Measurements from ENCODE around the gene KLHL17. TPM values are rescaled to one million over a fixed set of nuclear protein-coding genes. Genes with fewer than 3 reads are reported as not detected.

The KLHL17 gene
- polyA plus RNA-seq, 1 donor (not counting 4 experiments of a cell fraction or from before 2014, with no cell fraction given), result 6.5 TPM

GRCh38 chr1:997713-997992 lies 37.3 kb downstream of the KLHL17 start:
- dilution Hi-C loops (cut with MboI; ENCODE audit: extremely low pct_ligation_motif_present, low sequenced_read_pairs), result no loop called here
- DNase-seq (ENCODE audit: low read depth, low spot score) (no peak), FAIRE-seq (no peak)
- Histone ChIP-seq H4K20me1 (ENCODE audit: control insufficient read depth, extremely low read depth, insufficient read depth, low read length) (peaks cover 5% of the 10 kb centered on the region), H3K4me1 (ENCODE audit: control insufficient read depth, extremely low read depth, insufficient read depth, low read length) (peaks cover 8% of the 10 kb centered on the region), H3K27me3 (ENCODE audit: control insufficient read depth, extremely low read depth, insufficient read depth, low read length) (peaks cover 28% of the 10 kb centered on the region), H3K79me2 (ENCODE audit: control insufficient read depth, insufficient read depth, low read length) (no peaks in the 10 kb centered on the region), H3K4me2 (ENCODE audit: control insufficient read depth, extremely low read depth, insufficient read depth, low read depth, low read length) (no peak overlapping the region), H3K27ac (ENCODE audit: control insufficient read depth, insufficient read depth, low read length) (no peak overlapping the region), H3K4me3 (ENCODE audit: control insufficient read depth in 2 of 3, extremely low read depth in 1 of 3, insufficient read depth in 2 of 3, low read depth in 1 of 3, low read length in 3 of 3) (no peak overlapping the region), H3K9ac (ENCODE audit: control insufficient read depth, extremely low read depth, insufficient read depth, low read length) (no peak overlapping the region), H3K9me3 (ENCODE audit: control insufficient read depth, low read depth, low read length) (no peaks in the 10 kb centered on the region), H3K9me1 (ENCODE audit: control insufficient read depth, extremely low read depth, insufficient read depth, low read length) (no peaks in the 10 kb centered on the region), H3K36me3 (ENCODE audit: control insufficient read depth in 2 of 2, extremely low read depth in 1 of 2, insufficient read depth in 2 of 2, low read length in 2 of 2) (no peaks in the 10 kb centered on the region), H2AFZ (ENCODE audit: control insufficient read depth, low read length) (no peak overlapping the region)
- TF ChIP-seq, protein P1, sequence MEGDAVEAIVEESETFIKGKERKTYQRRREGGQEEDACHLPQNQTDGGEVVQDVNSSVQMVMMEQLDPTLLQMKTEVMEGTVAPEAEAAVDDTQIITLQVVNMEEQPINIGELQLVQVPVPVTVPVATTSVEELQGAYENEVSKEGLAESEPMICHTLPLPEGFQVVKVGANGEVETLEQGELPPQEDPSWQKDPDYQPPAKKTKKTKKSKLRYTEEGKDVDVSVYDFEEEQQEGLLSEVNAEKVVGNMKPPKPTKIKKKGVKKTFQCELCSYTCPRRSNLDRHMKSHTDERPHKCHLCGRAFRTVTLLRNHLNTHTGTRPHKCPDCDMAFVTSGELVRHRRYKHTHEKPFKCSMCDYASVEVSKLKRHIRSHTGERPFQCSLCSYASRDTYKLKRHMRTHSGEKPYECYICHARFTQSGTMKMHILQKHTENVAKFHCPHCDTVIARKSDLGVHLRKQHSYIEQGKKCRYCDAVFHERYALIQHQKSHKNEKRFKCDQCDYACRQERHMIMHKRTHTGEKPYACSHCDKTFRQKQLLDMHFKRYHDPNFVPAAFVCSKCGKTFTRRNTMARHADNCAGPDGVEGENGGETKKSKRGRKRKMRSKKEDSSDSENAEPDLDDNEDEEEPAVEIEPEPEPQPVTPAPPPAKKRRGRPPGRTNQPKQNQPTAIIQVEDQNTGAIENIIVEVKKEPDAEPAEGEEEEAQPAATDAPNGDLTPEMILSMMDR (optimal IDR thresholded peaks at IDR 0.05 in 1 of 3, IDR thresholded peaks at IDR 0.05 in 1 of 3, conservative IDR thresholded peaks at IDR 0.05 in 1 of 3; ENCODE audit: extremely low read depth in 1 of 3, insufficient read depth in 2 of 3, low read length in 3 of 3), result no peak
- TF ChIP-seq EZH2 (IDR thresholded peaks at IDR 0.05; ENCODE audit: low read length), result no peak

DNA sequence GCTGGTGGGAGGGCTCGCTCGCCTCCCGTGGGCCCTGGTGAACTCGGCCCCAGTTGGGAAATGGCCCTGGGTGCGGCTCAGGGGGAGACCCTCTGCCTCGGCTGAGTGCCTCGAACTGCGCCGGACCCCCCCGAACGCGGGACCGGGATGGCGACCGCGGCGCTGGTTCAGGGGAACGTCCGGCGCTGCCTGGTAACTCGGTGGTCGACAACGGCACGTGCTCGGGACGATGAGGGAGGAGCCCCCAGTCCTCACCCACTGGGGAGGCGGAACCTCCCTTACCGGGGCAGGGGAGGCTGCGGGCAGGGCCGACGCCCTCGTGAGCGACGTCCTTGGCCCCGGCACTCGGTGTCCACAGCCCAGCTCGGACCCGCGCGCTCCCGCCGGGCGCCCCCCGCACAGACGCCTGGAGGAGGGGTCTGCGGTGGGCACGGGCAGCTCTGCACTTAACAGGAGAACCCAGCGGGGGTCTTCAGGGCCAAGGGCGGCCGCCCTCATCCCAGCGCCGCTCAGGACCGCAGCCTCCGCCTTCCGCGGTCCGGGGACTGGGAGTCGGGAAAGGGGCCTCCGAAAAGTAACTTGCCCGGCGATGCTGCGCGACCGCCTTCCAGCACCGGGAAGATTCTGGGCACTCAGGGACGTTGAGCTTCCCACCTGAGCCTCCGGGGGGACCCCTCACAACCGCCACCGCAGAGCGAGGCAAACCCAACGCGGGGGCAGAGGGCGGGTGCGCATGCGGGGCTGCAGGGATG lies 37.8 kb downstream of the KLHL17 start:
- Histone ChIP-seq H3K9ac (ENCODE audit: control insufficient read depth, extremely low read depth, insufficient read depth, low read length) (peak overlapping the region; percentile 33), H2AFZ (ENCODE audit: control insufficient read depth, low read length) (no peak overlapping the region), H3K9me1 (ENCODE audit: control insufficient read depth, extremely low read depth, insufficient read depth, low read length) (no peaks in the 10 kb centered on the region), H4K20me1 (ENCODE audit: control insufficient read depth, extremely low read depth, insufficient read depth, low read length) (peaks cover 5% of the 10 kb centered on the region), H3K9me3 (ENCODE audit: control insufficient read depth, low read depth, low read length) (no peaks in the 10 kb centered on the region), H3K27me3 (ENCODE audit: control insufficient read depth, extremely low read depth, insufficient read depth, low read length) (peaks cover 28% of the 10 kb centered on the region), H3K4me1 (ENCODE audit: control insufficient read depth, extremely low read depth, insufficient read depth, low read length) (peaks cover 12% of the 10 kb centered on the region), H3K36me3 (ENCODE audit: control insufficient read depth in 2 of 2, extremely low read depth in 1 of 2, insufficient read depth in 2 of 2, low read length in 2 of 2) (no peaks in the 10 kb centered on the region), H3K4me2 (ENCODE audit: control insufficient read depth, extremely low read depth, insufficient read depth, low read depth, low read length) (peak overlapping the region; percentile 32), H3K27ac (ENCODE audit: control insufficient read depth, insufficient read depth, low read length) (no peak overlapping the region), H3K4me3 (ENCODE audit: control insufficient read depth in 2 of 3, extremely low read depth in 1 of 3, insufficient read depth in 2 of 3, low read depth in 1 of 3, low read length in 3 of 3) (peak overlapping the region in 2 of 3 experiments; percentile 13 to 66), H3K79me2 (ENCODE audit: control insufficient read depth, insufficient read depth, low read length) (no peaks in the 10 kb centered on the region)
- peak; percentile 93 for TF ChIP-seq EZH2 (IDR thresholded peaks at IDR 0.05; ENCODE audit: low read length)
- TF ChIP-seq, protein P1 (optimal IDR thresholded peaks at IDR 0.05 in 1 of 3, IDR thresholded peaks at IDR 0.05 in 1 of 3, conservative IDR thresholded peaks at IDR 0.05 in 1 of 3; ENCODE audit: extremely low read depth in 1 of 3, insufficient read depth in 2 of 3, low read length in 3 of 3), result no peak
- dilution Hi-C loops (cut with MboI; ENCODE audit: extremely low pct_ligation_motif_present, low sequenced_read_pairs), result no loop called here
- DNase-seq (ENCODE audit: low read depth, low spot score) (no peak), FAIRE-seq (no peak)
